Stomach (tissue), 4 donors: ENCODE results near the gene TCP11L2.

Source experiments
- CTCF ChIP-seq, 7 experiments: fragments of 450-650 bp in 4 of 7; fragments of 200-600 bp in 3 of 7; sonication (generic) in 3 of 7; IDR thresholded peaks; one replicate each; pipeline ENCODE4 v1.5.1; 2016 to 2019; ENCODE audit warnings: antibody characterized with exemption in 7 of 7, control low read depth in 2 of 7, mild to moderate bottlenecking in 1 of 7
- EP300 ChIP-seq: sonication (generic); formaldehyde crosslinking; IDR thresholded peaks from one replicate; pipeline ENCODE4 v1.6.1; 2017; ENCODE audit warnings: antibody characterized with exemption
- POLR2AphosphoS5 ChIP-seq, 3 donors: sonication (generic); formaldehyde crosslinking; IDR thresholded peaks; one replicate each; pipeline ENCODE4 v1.6.1; 2016; ENCODE audit warnings: antibody characterized with exemption in 3 of 3

- no peak for TF ChIP-seq CTCF (IDR thresholded peaks at IDR 0.05)
- TF ChIP-seq EP300, result no peak
- TF ChIP-seq POLR2AphosphoS5 (IDR thresholded peaks at IDR 0.05), result no peak
Observed at GRCh38 chr12:106281804-106282203, 20.7 kb upstream of the TCP11L2 start.
